Lower leg skin (tissue), 4 donors: ENCODE measurements around the gene AGBL5. TPM values are rescaled to one million over a fixed set of nuclear protein-coding genes. Genes with fewer than 3 reads are reported as not detected.

ENCODE experiments used
- DNase-seq, 2 donors: peaks; one replicate each; pipeline ENCODE4 v3.0.0-alpha.2; 2019; ENCODE audit warnings: low spot score in 2 of 2
- H3K4me3 ChIP-seq: fragments of 200-600 bp; sonication (generic); 2 replicates; pipeline ENCODE4 v1.5.1; 2017; ENCODE audit warnings: mild to moderate bottlenecking, low read depth; ENCODE audit not compliant: poor library complexity, severe bottlenecking
- CTCF ChIP-seq, 3 donors: fragments of 450-650 bp; IDR thresholded peaks; one replicate each; pipeline ENCODE4 v1.5.1; 2016; ENCODE audit warnings: antibody characterized with exemption in 3 of 3, mild to moderate bottlenecking in 3 of 3, moderate library complexity in 2 of 3
- POLR2A ChIP-seq, 2 donors: fragments of 450-650 bp; IDR thresholded peaks; one replicate each; pipeline ENCODE4 v1.6.1; 2016 to 2017; ENCODE audit warnings: antibody characterized with exemption in 2 of 2, mild to moderate bottlenecking in 1 of 2, moderate library complexity in 1 of 2
- WGBS, 2 donors: methylation state at CpG; one replicate each; pipeline ENCODE4 v1.1.5; 2018; 5-methylcytosine and 5-hydroxymethylcytosine counted together
- intact Hi-C: fragments of 100-400 bp; cut with DNase I; formaldehyde crosslinking; loops from one replicate; pipeline ENCODE4 v1.15.0; 2023; ENCODE audit warnings: low total_unique reads
- total RNA-seq, 4 donors: library from RNA; depleted of rRNA; stranded (reverse); fragments of >200 nt; gene quantifications; one replicate each; pipeline ENCODE4 v1.1.0, GENCODE V29; 2016

The AGBL5 gene
- total RNA-seq, 4 donors from 2014 or later = 9.4 to 17.0 (median 16.4) TPM

GRCh38 chr2:27039871-27040270 is 11.6 kb upstream of the AGBL5 start:
- TF ChIP-seq CTCF (IDR thresholded peaks at IDR 0.05) (no peak), POLR2A (IDR thresholded peaks at IDR 0.05) (no peak)
- no peak for DNase-seq
- intact Hi-C loops = no loop called here
- H3K4me3 ChIP-seq = no peak overlapping the region
- 90 to 96% methylated on average over 7 of the region's 7 CpGs for WGBS, 2 donors

- DNase-seq = no peak
- WGBS, 2 donors = 93 to 94% methylated on average over 8 of the region's 8 CpGs
- H3K4me3 ChIP-seq = no peak overlapping the region
- TF ChIP-seq POLR2A (IDR thresholded peaks at IDR 0.05) = no peak
- no peak for TF ChIP-seq CTCF (IDR thresholded peaks at IDR 0.05)
- intact Hi-C loops = no loop called here
These were observed 11.2 kb upstream of the AGBL5 start for GRCh38 chr2:27040282-27040681.

GRCh38 chr2:27041752-27042151 is 9.7 kb upstream of the AGBL5 start:
- no peak for DNase-seq
- 55 to 65% methylated on average over 5 of the region's 5 CpGs for WGBS, 2 donors
- intact Hi-C loops = no loop called here
- no peak overlapping the region for H3K4me3 ChIP-seq
- TF ChIP-seq CTCF (IDR thresholded peaks at IDR 0.05) (no peak), POLR2A (IDR thresholded peaks at IDR 0.05) (no peak)

GRCh38 chr2:27042159-27042661 is 9.3 kb upstream of the AGBL5 start:
- 83% methylated on average over 10 of the region's 10 CpGs for WGBS, 2 donors
- intact Hi-C loops = no loop called here
- no peak overlapping the region for H3K4me3 ChIP-seq
- DNase-seq = no peak
- no peak for TF ChIP-seq CTCF (IDR thresholded peaks at IDR 0.05)
- TF ChIP-seq POLR2A (IDR thresholded peaks at IDR 0.05) = no peak

GRCh38 chr2:27042985-27043634 is 8.4 kb upstream of the AGBL5 start:
- TF ChIP-seq CTCF (IDR thresholded peaks at IDR 0.05) (no peak), POLR2A (IDR thresholded peaks at IDR 0.05) (no peak)
- WGBS, 2 donors = 81 to 85% methylated on average over 7 of the region's 7 CpGs
- H3K4me3 ChIP-seq = no peak overlapping the region
- DNase-seq = no peak
- intact Hi-C loops = no loop called here
